ENCODE results near the gene CAPN9. TPM values are rescaled to one million over a fixed set of nuclear protein-coding genes. Genes with fewer than 3 reads are reported as not detected.
A peak's percentile ranks its signal among the peaks of the same experiment; 100 is the strongest.
"Not testable (repeated sequence)": the region's sequence is repeated elsewhere in the genome, so short reads cannot be mapped to it uniquely, and the experiment has no call there.

The CAPN9 gene
- total and polyA plus RNA-seq, 12 donors: 0.48 to 5.1 (median 1.1) TPM; not detected in 2

- no peaks in the 10 kb centered on the region for H3K36me3 ChIP-seq (replicated peaks in 1 of 2)
- WGBS, 4 donors: 39 to 53% (median 49%) methylated on average over 4 to 7 of the region's 7 CpGs
- H3K27me3 ChIP-seq: no peaks in the 10 kb centered on the region
- H3K9me3 ChIP-seq (replicated peaks in 1 of 3): no peaks in the 10 kb centered on the region
- TF ChIP-seq CTCF (IDR thresholded peaks at IDR 0.05) (no peak), POLR2A (IDR thresholded peaks at IDR 0.05) (no peak)
- no peak overlapping the region for H3K4me3 ChIP-seq
- peak; percentile 74 to 94 (median 86) for DNase-seq
- intact Hi-C loops (cut with DNase I): no loop called here
- peak overlapping the region in 3 of 5 donors; percentile 49 to 69 (median 66) for H3K27ac ChIP-seq
- peaks cover 8 to 13% of the 10 kb centered on the region in 2 donors for H3K4me1 ChIP-seq (replicated peaks in 1 of 2)
Observed at GRCh38 chr1:230760360-230760827, 13.2 kb downstream of the CAPN9 start.

DNA sequence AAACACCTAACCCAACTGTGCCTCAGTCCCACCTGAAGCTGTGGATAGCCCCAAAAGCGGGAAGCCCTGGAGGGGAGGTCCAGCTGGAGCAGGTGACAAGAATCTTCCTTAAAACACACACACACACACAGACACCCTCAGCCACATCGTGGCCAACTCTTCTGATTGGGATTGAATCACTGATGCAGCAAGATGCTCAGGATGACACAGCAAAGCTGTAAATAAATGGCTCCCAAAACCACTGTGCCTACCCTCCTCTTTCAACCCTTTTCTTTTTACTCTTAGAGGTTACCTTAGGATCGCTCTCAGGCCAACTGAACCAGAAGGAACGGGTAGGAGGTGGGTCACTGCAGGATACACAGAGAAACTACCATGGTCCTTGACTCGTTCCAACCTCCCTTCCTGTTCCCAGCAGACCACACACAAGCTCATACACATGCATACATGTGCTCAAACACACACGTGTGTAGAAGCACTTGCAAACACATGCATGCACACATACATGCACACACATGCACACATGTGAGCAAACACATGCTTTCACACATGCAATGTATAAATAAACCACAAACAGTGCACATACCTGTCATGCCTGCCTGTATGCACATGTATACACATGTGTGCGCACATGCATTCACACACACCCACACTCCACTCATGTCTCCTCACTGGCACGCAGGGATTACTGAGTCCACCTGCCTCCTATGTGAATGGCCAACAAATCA, 14.4 kb downstream of the CAPN9 start:
- Histone ChIP-seq H3K27ac (no peak overlapping the region), H3K4me3 (no peak overlapping the region), H3K9me3 (replicated peaks in 1 of 3) (no peaks in the 10 kb centered on the region), H3K4me1 (replicated peaks in 1 of 2) (peaks cover 8 to 9% of the 10 kb centered on the region in 2 donors), H3K36me3 (replicated peaks in 1 of 2) (no peaks in the 10 kb centered on the region), H3K27me3 (no peaks in the 10 kb centered on the region)
- no peak for DNase-seq
- TF ChIP-seq CTCF (IDR thresholded peaks at IDR 0.05) (no peak), POLR2A (IDR thresholded peaks at IDR 0.05) (no peak)
- WGBS, 4 donors: 85 to 89% (median 88%) methylated on average over 8 of the region's 8 CpGs
- intact Hi-C loops (cut with DNase I): no loop called here

DNA sequence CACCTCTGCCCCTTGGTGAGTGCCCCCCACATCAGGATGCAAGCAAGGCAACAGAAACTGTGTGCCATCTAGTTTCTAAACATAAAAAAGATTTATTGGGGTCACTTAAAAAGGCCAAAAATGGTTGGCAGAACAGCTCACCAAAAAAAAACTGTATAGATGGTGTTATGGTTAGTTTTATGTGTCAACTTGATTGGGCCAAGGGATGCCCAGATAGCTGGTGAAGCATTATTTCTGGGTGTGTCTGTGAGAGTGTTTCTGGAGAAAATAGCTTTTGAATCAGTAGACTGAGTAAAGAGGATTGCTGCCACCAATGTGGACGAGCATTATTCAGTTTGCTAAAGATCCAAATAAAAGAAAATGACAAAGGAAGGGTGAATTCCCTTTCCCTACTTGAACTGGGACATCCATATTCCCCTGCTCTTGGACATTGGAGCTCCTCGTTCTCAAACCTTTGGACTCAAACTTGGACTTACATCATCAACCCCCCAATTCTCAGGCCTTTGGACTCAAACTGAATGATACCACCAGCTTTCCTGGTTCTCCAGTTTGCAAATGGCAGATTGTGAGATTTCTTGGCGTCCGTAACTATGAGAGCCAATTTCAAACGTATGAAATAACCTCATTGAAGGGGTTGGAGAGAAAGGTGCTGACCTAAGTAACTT, 16.9 kb downstream of the CAPN9 start:
- Histone ChIP-seq H3K9me3 (replicated peaks in 1 of 3) (no peaks in the 10 kb centered on the region), H3K36me3 (replicated peaks in 1 of 2) (no peaks in the 10 kb centered on the region), H3K27ac (no peak overlapping the region), H3K4me3 (no peak overlapping the region), H3K27me3 (no peaks in the 10 kb centered on the region), H3K4me1 (replicated peaks in 1 of 2) (peaks cover 8 to 9% of the 10 kb centered on the region in 2 donors)
- intact Hi-C loops (cut with DNase I): no loop called here
- no peak for DNase-seq
- WGBS, 4 donors: 87 to 94% (median 93%) methylated on average over 5 of the region's 5 CpGs
- TF ChIP-seq CTCF (IDR thresholded peaks at IDR 0.05) (no peak), POLR2A (IDR thresholded peaks at IDR 0.05) (no peak)

DNA sequence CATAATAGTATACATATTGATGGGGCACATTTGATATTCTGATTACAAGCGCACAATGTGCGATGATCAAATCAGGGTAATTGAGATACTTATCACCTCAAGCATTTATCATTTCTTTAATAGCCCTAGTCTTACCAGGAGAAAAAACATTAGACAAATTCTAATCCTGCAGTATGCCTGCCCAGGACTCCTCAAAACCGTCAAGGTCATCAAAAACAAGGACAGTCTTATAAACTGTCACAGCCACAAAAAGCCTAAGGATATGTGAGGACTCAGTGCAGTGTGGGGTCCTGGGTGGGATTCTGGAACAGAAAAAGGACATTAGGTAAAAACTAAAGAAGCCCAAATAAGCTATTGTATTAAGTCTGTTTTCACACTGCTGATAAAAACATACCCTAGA, 19.1 kb downstream of the CAPN9 start:
- 77 to 85% (median 83%) methylated on average over 3 of the region's 3 CpGs for WGBS, 4 donors
- DNase-seq: no peak
- Histone ChIP-seq H3K36me3 (replicated peaks in 1 of 2) (no peaks in the 10 kb centered on the region), H3K27me3 (no peaks in the 10 kb centered on the region), H3K9me3 (replicated peaks in 1 of 3) (no peaks in the 10 kb centered on the region), H3K4me3 (no peak overlapping the region), H3K27ac (no peak overlapping the region), H3K4me1 (replicated peaks in 1 of 2) (no peaks in the 10 kb centered on the region)
- intact Hi-C loops (cut with DNase I): no loop called here
- no peak for TF ChIP-seq POLR2A (IDR thresholded peaks at IDR 0.05)
- no peak for TF ChIP-seq CTCF (IDR thresholded peaks at IDR 0.05)

- DNase-seq; H3K9me3 ChIP-seq (replicated peaks in 1 of 3); H3K4me1 ChIP-seq (replicated peaks in 1 of 2); H3K4me3 ChIP-seq; H3K27me3 ChIP-seq; H3K27ac ChIP-seq; H3K36me3 ChIP-seq (replicated peaks in 1 of 2); intact Hi-C loops (cut with DNase I): not testable (repeated sequence)
- WGBS, 4 donors: 74 to 79% (median 77%) methylated on average over 8 of the region's 8 CpGs
Observed at GRCh38 chr1:230767859-230768612, 20.8 kb downstream of the CAPN9 start.

Measured in adrenal gland (tissue), 12 donors.